Motor neuron (in vitro differentiated cells): Measurements from ENCODE around the gene BEST3. TPM values are rescaled to one million over a fixed set of nuclear protein-coding genes. Genes with fewer than 3 reads are reported as not detected.

Experiments
- ATAC-seq, 8 experiments: fragments of 200-7000 bp; cut with Tn5 transposase; replicated peaks in 6 of 8; 2 replicates each; pipeline ENCODE4 v1.8.0; 2021; ENCODE audit warnings: mild to moderate bottlenecking in 8 of 8, moderate library complexity in 8 of 8
- H3K27ac ChIP-seq, 2 donors: fragments of 250-450 bp; sonication (Bioruptor Pico); 2 replicates each; pipeline ENCODE4 v1.9.0; 2021; ENCODE audit warnings: antibody characterized with exemption in 2 of 2, mild to moderate bottlenecking in 2 of 2, moderate library complexity in 1 of 2
- H3K4me1 ChIP-seq, 2 donors: fragments of 250-450 bp; sonication (Bioruptor Pico); replicated peaks in 1 of 2; 2 replicates each; pipeline ENCODE4 v1.6.1; 2021; ENCODE audit warnings: antibody characterized with exemption in 2 of 2, mild to moderate bottlenecking in 2 of 2, moderate library complexity in 1 of 2
- H3K4me3 ChIP-seq, 5 donors: fragments of 250-450 bp; sonication (Bioruptor Pico); 2 replicates each; pipeline ENCODE4 v1.9.0; 2021; ENCODE audit warnings: antibody characterized with exemption in 5 of 5, mild to moderate bottlenecking in 5 of 5, moderate library complexity in 4 of 5
- WGBS, 10 experiments: fragments of 450-650 bp; shearing (Covaris generic); methylation state at CpG; one replicate each; pipeline ENCODE4 v1.0.0; 2022; 5-methylcytosine and 5-hydroxymethylcytosine counted together
- in situ Hi-C, 9 experiments: fragments of 400-800 bp; cut with MboI; loops; one replicate each; pipeline ENCODE4 v1.15.0; 2021; ENCODE audit warnings: low sequenced_read_pairs in 9 of 9, low pct_unique_long_range_greater_than_20kb in 2 of 9; ENCODE audit not compliant: unreplicated experiment in 9 of 9
- total RNA-seq, 8 experiments: library from RNA; unstranded; fragments of 300-600 nt; gene quantifications; 2 replicates each; pipeline versions ENCODE4 v1.2.3 to v1.2.4, GENCODE V29; 2022

BEST3 gene
- 1 to 10 TPM in 1 of 8 experiments, under 1 TPM in 5, not detected in 2; 0.07 to 1.7 (median 0.35) TPM for total RNA-seq

DNA sequence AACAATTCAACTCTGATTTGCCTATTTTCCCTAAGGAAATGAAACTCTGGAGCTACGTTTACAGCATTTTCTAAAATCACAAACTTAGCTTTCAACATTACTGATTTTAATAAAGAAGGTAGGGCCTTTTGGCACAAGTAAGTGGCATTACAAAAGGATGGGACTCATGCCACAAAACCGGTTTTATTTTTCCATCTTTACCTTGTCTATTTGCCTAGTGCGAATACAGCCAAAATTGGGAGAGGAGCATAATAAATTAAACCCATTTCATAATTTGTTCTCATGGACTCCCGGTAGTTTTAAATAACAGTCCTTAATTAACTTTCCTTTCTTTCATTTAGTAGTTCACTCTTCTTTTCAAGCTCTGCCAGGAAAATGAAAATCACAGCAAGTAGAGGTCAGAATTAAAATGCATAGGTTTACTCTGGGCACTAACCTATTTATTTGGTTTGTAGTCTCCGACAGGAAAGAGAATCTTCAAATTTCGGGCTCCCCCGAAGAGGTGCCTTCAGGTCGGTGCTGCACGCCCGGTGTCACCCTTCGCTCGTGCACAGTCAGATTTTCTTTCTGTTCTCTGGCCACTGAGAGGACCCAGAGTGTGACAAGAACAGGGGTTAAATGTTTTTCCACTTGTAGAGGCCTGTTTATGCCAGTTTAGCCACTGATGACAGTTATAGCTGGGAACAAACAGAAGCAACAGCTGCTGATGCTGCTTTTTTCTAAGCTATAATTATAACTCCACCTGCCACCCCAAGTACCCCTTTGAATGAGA lies at the start of gene BEST3:
Gene BEST3 (minus strand): TSS at position 535 of the 772 bp plus-strand sequence. CDS start 1,505 bp downstream, outside the sequence.
- ATAC-seq = no peak

GRCh38 chr12:69744109-69744508 lies 45.0 kb upstream of the BEST3 start:
- 0 to 100% (median 49%) methylated on average over 1 to 3 of the region's 4 CpGs; no CpG with 5 or more reads in 2 of the 10 experiments for WGBS, 10 experiments
- Histone ChIP-seq H3K4me1 (peaks cover 0 to 6% of the 10 kb centered on the region in 2 donors), H3K27ac (no peak overlapping the region), H3K4me3 (no peak overlapping the region)
- in situ Hi-C loops = no loop called here
- ATAC-seq = no peak

More for the DNA sequence above, at the start of gene BEST3:
- Histone ChIP-seq H3K27ac (no peak within 1 kb of the TSS), H3K4me3 (no peak within 1 kb of the TSS), H3K4me1 (no peaks in the 10 kb centered on the region)
- 64 to 96% (median 89%) methylated on average over 2 to 12 of the region's 12 CpGs; no CpG with 5 or more reads in 1 of the 10 experiments for WGBS, 10 experiments
- in situ Hi-C loops = no loop called here

DNA sequence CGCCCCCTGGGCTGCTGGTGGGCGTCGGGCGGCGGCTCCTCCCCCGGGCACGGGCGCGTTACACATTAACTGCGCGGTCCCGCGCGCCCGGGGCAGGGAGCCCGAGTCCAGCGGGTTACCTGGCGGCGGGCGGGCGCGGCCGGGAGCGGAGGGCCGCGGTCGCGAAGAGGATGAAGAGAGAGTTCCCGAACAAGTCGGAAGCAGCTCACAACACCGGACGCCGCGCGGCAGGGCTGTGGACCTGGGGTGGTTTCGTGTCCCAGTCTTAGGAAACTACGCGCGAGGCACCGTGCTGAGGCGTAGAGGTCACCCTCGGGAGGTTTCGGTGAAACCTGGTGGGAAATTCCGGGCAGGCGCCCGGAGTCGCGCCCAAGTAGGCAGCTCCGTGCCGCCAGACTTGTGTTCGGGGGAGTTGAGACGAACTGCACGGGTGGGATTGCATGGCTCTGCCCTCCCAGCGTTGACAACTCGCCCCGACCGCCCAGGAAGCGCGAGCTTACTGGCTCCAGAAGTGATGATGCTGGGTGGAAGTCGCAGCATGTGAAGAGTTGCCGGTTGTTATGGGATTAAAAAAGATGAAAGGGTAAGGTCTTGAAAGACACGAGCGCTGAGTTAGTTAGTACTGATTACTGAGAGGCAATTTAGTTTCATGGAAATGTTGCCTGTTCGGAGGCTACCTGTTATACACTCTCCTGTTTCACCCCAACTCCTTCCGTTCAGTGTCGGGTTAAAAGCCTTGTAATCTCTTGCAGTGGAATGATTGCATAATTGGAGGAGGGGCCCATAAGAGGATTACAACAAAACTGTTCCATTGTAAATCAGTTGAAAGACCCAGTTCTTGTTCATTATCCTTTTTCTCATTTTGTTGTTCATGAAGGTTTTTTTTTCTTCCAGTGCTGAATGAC lies 40.4 kb upstream of the BEST3 start:
- peak overlapping the region; percentile 56 to 84 for H3K27ac ChIP-seq
- in situ Hi-C loops = no loop called here
- peaks cover 0 to 6% of the 10 kb centered on the region in 2 donors for H3K4me1 ChIP-seq
- peak; percentile 18 to 54 (median 36) for ATAC-seq
- H3K4me3 ChIP-seq = peak overlapping the region; percentile 61 to 97 (median 85)
- WGBS, 10 experiments = 0 to 7% (median 0%) methylated on average over 2 to 14 of the region's 66 CpGs; no CpG with 5 or more reads in 2 of the 10 experiments

- H3K4me1 ChIP-seq = peaks cover 0 to 6% of the 10 kb centered on the region in 2 donors
- 0 to 93% (median 40%) methylated on average over 1 to 7 of the region's 110 CpGs; no CpG with 5 or more reads in 4 of the 10 experiments for WGBS, 10 experiments
- peak within 1 kb of the TSS; percentile 61 to 97 (median 85) for H3K4me3 ChIP-seq
- H3K27ac ChIP-seq = peak within 1 kb of the TSS; percentile 56 to 84
- in situ Hi-C loops = no loop called here
- ATAC-seq = peak; percentile 75 to 93 (median 90)
Measured at GRCh38 chr12:69738351-69739286, 39.5 kb upstream of the BEST3 start, which contains the start of gene RAB3IP. TSS of gene RAB3IP (plus strand) at chr12:69738860. CDS start at chr12:69755409, 16,549 bp downstream.

GRCh38 chr12:69733638-69734037 lies 34.5 kb upstream of the BEST3 start:
- WGBS, 10 experiments = 0 to 73% (median 33%) methylated on average over 1 of the region's 1 CpG; no CpG with 5 or more reads in 5 of the 10 experiments
- Histone ChIP-seq H3K4me1 (no peaks in the 10 kb centered on the region), H3K27ac (no peak overlapping the region), H3K4me3 (no peak overlapping the region)
- in situ Hi-C loops = no loop called here
- ATAC-seq = no peak

- Histone ChIP-seq H3K4me1 (no peaks in the 10 kb centered on the region), H3K27ac (no peak overlapping the region), H3K4me3 (no peak overlapping the region)
- ATAC-seq = peak in 2 of 8 experiments; percentile 94 to 97
- in situ Hi-C loops = no loop called here
- WGBS, 10 experiments = 0 to 100% (median 64%) methylated on average over 1 of the region's 1 CpG; no CpG with 5 or more reads in 3 of the 10 experiments
Measured at GRCh38 chr12:69732088-69732487, 33.0 kb upstream of the BEST3 start.

DNA sequence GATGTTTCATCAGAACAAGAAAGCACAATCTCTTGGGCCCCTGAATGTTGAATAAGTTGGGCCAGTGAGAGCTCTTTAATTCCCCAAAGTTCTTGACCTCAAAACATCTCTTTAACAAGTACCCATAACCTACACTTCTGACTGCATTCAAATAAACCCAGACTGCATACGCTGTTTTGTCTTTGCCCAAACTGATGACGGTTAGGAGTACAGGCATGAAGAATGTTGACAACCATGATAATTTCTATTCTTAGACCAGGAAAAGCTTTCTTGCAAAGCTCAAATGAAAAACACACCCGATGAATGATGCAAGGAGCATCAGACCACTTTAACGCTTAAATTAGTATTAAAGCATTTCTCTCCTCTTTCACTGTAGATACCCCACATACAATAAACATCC lies 27.8 kb upstream of the BEST3 start:
- no peak overlapping the region for H3K4me3 ChIP-seq
- ATAC-seq = no peak
- WGBS, 10 experiments = 0 to 100% (median 73%) methylated on average over 1 to 4 of the region's 4 CpGs; no CpG with 5 or more reads in 2 of the 10 experiments
- in situ Hi-C loops = no loop called here
- H3K4me1 ChIP-seq = no peaks in the 10 kb centered on the region
- no peak overlapping the region for H3K27ac ChIP-seq

DNA sequence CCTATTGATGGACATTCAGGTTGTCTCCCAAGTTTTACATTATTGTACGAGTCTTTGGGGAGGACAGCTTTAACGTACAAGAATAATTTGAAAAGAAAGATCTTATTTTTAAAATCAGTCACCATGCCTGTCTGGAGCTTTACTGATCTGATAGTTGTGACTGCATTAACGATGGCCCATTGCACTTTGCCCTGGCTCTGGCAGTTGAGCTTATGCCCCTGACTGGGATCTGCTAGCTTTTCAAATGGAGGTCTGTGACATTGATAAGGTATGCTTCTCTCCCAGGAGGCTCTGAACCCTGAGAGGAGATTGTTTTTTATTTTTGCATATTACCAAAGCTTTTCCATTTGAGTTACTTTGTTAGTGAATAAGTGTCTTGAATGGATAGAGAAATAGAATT lies 21.6 kb upstream of the BEST3 start:
- ATAC-seq = no peak
- Histone ChIP-seq H3K4me1 (peaks cover 0 to 3% of the 10 kb centered on the region in 2 donors), H3K4me3 (no peak overlapping the region), H3K27ac (no peak overlapping the region)
- WGBS, 10 experiments = 0 to 62% (median 44%) methylated on average over 1 to 3 of the region's 3 CpGs; no CpG with 5 or more reads in 1 of the 10 experiments
- in situ Hi-C loops = no loop called here

DNA sequence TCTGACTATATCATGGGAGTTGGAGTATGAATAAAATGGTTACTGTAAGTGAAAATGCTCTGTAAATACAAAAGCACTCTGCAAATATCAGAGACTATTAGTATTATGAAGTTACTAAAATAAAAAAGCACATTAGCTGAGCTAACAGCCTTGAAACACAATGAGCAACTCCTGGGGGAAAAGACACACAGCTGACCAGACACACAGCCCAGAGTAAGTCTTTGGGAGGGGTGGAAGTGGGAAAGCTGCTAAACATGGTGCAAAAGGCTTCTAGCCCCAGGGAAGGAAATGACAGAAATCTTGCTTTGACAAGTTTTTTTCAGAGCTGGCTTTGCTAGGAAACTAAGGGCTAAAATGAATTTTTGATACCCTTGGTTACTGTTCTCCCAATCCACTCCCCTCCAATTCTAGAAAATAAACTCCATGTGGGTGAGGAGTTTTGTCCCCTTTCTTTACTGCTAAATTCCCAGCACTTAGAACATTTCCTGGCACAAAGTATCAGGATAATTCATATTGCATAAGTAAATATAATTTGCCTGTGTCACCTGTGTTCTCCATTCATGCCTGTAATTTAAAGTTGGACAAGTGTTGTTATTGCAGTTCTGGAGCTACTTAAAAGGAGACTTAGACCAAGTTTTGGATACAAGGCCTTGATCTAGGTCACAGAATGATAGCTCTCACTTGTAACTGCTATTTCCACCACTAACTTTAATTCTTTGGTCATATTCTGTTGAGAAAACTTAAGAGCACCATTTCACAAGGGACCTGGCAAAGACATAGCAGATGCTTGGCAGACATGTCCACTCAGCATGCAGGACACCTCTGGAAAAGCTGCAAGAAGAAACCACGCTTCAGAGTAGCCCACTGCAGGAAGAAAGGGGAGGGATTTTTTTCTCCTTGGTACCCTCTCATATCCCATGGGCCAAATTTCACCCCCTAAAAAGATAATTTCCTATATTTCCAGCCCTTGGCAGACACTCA lies 20.5 kb upstream of the BEST3 start:
- peaks cover 0 to 3% of the 10 kb centered on the region in 2 donors for H3K4me1 ChIP-seq
- H3K27ac ChIP-seq = no peak overlapping the region
- in situ Hi-C loops = no loop called here
- H3K4me3 ChIP-seq = no peak overlapping the region
- ATAC-seq = peak in 2 of 8 experiments; percentile 16 to 24
- WGBS, 10 experiments = 33 to 100% (median 85%) methylated on average over 1 of the region's 1 CpG; no CpG with 5 or more reads in 6 of the 10 experiments

DNA sequence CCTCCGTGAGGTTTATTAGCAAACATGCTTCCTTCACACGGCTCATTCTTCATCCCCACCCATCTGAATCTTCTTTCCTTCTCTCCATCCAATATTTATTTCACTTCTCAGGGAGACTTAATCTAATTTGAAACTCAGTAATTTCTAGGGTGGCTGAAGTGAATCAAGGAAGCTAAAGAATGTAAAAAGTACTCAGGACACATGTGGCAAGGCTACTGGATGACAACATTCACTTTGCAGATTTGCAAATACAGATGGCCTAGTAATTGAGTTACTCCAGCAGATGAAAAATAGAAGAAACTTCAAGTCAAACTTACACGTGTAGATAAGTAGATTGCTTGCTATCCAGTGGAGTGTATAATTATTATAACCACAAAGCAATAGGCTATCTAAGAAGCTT lies 15.4 kb upstream of the BEST3 start:
- 0 to 92% (median 25%) methylated on average over 1 to 3 of the region's 3 CpGs; no CpG with 5 or more reads in 3 of the 10 experiments for WGBS, 10 experiments
- ATAC-seq = no peak
- no peak overlapping the region for H3K27ac ChIP-seq

DNA sequence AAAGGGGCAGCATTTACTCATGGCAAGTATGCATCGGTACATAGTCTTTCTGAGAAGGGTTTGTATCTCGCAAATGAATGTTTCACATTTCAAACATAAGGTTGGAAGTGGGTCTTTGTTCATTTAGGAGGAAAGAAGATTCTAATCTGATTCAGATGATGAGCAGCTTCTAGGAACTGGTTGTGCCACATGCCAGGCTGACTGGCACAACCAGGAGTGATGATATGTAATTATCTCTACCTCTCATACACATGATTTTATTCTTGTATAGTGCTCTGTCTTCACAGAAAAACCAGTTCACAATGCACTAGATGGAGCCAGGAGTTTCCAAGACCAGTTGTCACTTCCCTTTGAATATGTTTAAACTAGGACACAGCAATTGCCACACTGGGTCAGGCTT lies 13.7 kb upstream of the BEST3 start:
- Histone ChIP-seq H3K4me3 (no peak overlapping the region), H3K27ac (no peak overlapping the region), H3K4me1 (no peaks in the 10 kb centered on the region)
- ATAC-seq = no peak
- WGBS, 10 experiments = 33 to 100% (median 90%) methylated on average over 2 of the region's 2 CpGs; no CpG with 5 or more reads in 1 of the 10 experiments
- in situ Hi-C loops = no loop called here

More for the DNA sequence above, 15.4 kb upstream of the BEST3 start:
- in situ Hi-C loops = no loop called here
- no peaks in the 10 kb centered on the region for H3K4me1 ChIP-seq
- H3K4me3 ChIP-seq = no peak overlapping the region
